Cardiac muscle cell (in vitro differentiated cells and primary cell): ENCODE results near the gene PARD3. TPM values are rescaled to one million over a fixed set of nuclear protein-coding genes. Genes with fewer than 3 reads are reported as not detected.

Experiments
- DNase-seq, 2 donors: peaks; one replicate each; pipeline versions ENCODE4 v3.0.0 to v3.0.0-alpha.2; 2010 to 2017; ENCODE audit warnings: low read depth in 1 of 2, low spot score in 1 of 2
- H3K27ac ChIP-seq: fragments of 200-600 bp; sonication (generic); 2 replicates; pipeline ENCODE4 v1.5.1; 2016
- H3K27me3 ChIP-seq: fragments of 200-600 bp; sonication (generic); 2 replicates; pipeline ENCODE4 v1.6.0; 2016; ENCODE audit warnings: control low read depth
- H3K36me3 ChIP-seq: fragments of 200-600 bp; sonication (generic); 2 replicates; pipeline ENCODE4 v1.5.1; 2016; ENCODE audit warnings: control low read depth
- H3K4me1 ChIP-seq: fragments of 200-600 bp; sonication (generic); 2 replicates; pipeline ENCODE4 v1.8.1; 2017; ENCODE audit warnings: low read depth, mild to moderate bottlenecking, mixed run types
- H3K4me3 ChIP-seq: fragments of 200-600 bp; sonication (generic); 2 replicates; pipeline ENCODE4 v1.5.1; 2016; ENCODE audit warnings: mild to moderate bottlenecking
- H3K9me3 ChIP-seq: fragments of 200-600 bp; sonication (generic); 2 replicates; pipeline ENCODE4 v1.5.1; 2017; ENCODE audit warnings: low read depth, mild to moderate bottlenecking, control low read depth
- polyA plus RNA-seq: library from polyadenylated mRNA; unstranded; fragments of >200 nt; fragmentation: Nextera tagmentation; extraction: Ambion mirVana; gene quantifications from 2 replicates; pipeline ENCODE4 v1.2.1, GENCODE V29; 2016
- total RNA-seq: library from RNA; depleted of rRNA; stranded (reverse); fragments of >200 nt; gene quantifications from 2 replicates; pipeline ENCODE4 v1.2.3, GENCODE V29; 2016
- TF ChIP-seq, protein P1 (sequence below): IDR thresholded peaks from 2 replicates; pipeline ENCODE4 v1.5.1; 2012; ENCODE audit warnings: low read depth, mild to moderate bottlenecking, low read length

Gene PARD3
- total and polyA plus RNA-seq, 2 experiments from 2014 or later: 36.5 to 64.8 TPM

DNA sequence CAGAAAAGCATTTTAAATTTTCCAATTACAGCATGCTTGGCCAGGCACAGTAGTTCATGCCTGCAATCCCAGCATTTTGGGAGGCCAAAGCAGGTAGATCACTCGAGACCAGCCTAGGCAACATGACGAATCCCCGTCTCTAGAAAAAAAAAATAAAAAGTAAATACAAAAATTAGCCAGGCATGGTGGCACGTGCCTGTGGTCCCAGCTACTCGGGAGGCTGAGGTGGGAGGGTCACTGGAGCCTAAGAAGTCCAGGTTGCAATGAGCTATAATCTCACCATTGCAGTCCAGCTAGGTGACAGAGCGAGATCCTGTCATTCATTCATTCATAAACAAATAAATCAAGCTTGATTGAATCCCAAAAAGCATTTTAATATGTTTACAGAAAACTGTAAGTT is 234.9 kb downstream of the PARD3 start:
- Histone ChIP-seq H3K27me3 (no peaks in the 10 kb centered on the region), H3K4me1 (peaks cover 20% of the 10 kb centered on the region), H3K9me3 (no peaks in the 10 kb centered on the region), H3K27ac (no peak overlapping the region), H3K36me3 (no peaks in the 10 kb centered on the region), H3K4me3 (no peak overlapping the region)
- TF ChIP-seq, protein P1, sequence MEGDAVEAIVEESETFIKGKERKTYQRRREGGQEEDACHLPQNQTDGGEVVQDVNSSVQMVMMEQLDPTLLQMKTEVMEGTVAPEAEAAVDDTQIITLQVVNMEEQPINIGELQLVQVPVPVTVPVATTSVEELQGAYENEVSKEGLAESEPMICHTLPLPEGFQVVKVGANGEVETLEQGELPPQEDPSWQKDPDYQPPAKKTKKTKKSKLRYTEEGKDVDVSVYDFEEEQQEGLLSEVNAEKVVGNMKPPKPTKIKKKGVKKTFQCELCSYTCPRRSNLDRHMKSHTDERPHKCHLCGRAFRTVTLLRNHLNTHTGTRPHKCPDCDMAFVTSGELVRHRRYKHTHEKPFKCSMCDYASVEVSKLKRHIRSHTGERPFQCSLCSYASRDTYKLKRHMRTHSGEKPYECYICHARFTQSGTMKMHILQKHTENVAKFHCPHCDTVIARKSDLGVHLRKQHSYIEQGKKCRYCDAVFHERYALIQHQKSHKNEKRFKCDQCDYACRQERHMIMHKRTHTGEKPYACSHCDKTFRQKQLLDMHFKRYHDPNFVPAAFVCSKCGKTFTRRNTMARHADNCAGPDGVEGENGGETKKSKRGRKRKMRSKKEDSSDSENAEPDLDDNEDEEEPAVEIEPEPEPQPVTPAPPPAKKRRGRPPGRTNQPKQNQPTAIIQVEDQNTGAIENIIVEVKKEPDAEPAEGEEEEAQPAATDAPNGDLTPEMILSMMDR: no peak
- DNase-seq: no peak

DNA sequence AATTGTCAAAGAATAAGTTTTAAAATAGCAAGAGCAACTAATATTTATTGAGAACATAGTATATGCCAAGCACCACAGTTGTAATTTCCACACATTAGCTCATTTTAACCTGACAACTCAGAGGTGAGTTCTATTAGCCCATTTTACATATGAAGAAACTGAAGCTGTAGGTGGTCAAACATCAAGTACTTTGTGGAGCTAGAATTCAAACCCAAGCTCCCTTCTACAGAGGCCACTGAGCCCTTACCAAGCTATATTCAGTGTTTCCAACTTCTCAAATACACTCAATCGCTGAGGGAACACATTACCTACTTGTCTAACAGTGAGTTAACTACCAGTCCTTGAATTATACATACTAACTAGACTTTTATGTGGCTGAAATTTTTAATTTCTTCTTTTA is 236.6 kb downstream of the PARD3 start:
- DNase-seq: no peak
- no peak overlapping the region for H3K27ac ChIP-seq
- TF ChIP-seq, protein P1: no peak
- H3K4me1 ChIP-seq: peaks cover 13% of the 10 kb centered on the region
- H3K36me3 ChIP-seq: no peaks in the 10 kb centered on the region
- H3K9me3 ChIP-seq: no peaks in the 10 kb centered on the region
- H3K4me3 ChIP-seq: no peak overlapping the region
- no peaks in the 10 kb centered on the region for H3K27me3 ChIP-seq

DNA sequence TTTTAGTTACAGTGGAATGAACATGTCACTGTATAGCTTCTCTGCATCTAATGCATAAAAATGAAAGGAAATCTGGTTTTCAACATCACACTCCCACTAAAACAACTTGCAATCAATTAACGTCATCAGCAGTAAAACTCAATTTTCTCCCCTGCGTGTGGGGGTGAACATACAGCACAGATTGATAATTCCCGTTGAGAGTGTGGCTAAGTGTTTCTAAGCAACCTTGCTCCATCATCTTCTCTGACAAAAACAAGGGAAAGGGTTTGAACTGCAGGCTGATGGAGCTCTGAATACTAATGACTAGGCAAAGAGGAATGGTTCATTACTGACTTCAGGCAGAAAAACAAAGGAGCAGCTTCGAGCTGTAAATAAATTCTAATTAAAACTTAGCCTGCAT is 238.3 kb downstream of the PARD3 start:
- no peaks in the 10 kb centered on the region for H3K9me3 ChIP-seq
- H3K36me3 ChIP-seq: no peaks in the 10 kb centered on the region
- no peak overlapping the region for H3K4me3 ChIP-seq
- H3K4me1 ChIP-seq: peaks cover 9% of the 10 kb centered on the region
- TF ChIP-seq, protein P1: no peak
- H3K27me3 ChIP-seq: no peaks in the 10 kb centered on the region
- peak in 1 of 2 donors; percentile 33 for DNase-seq
- H3K27ac ChIP-seq: no peak overlapping the region

DNA sequence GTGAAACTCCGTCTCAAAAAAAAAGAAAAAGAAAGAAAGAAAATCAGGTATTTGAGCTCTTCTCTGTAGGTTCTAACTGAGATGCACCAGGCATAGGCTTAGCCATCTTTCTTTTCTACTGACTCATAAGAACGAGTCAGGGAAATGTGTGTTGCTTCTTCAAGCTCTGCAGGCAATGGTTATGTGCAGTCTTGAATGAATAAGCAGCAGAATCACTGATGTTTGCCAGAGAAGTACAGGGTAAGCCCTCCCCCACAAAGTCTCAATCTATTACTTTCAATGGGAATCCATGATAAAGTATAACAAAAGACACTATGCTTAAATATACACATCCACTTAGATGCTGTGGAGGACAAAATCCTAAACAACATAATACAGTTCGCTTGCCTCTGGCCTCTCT is 239.2 kb downstream of the PARD3 start:
- no peaks in the 10 kb centered on the region for H3K9me3 ChIP-seq
- H3K4me1 ChIP-seq: peaks cover 9% of the 10 kb centered on the region
- no peaks in the 10 kb centered on the region for H3K36me3 ChIP-seq
- peak in 1 of 2 donors; percentile 17 for DNase-seq
- no peak overlapping the region for H3K27ac ChIP-seq
- TF ChIP-seq, protein P1: no peak
- no peaks in the 10 kb centered on the region for H3K27me3 ChIP-seq
- H3K4me3 ChIP-seq: no peak overlapping the region

DNA sequence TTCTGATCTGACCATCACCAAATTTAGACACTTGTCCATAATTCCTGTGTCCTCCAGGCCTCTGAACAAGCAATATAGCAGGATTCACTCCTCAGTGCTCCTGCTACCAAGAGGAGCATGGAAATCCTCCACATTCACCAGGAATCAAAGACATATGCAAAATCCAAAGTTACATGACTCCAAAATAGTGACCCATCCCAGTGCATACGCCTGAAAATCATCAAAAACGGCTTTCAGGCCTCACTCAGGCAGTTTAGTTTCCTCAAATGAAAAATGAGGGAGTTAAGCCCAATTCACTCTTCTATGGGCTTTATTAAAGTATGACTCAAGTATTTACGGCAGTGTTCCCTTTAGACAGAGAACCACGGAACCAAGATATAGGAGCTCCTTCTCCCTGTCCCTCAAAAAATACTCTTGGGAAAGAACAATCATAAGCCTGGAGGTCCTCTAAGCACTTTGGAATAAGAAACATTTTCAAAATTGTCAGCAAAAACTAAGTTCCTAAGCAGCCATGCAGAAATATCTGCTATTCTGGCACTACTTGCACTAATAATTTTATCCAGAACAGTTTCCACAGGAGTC is 240.7 kb downstream of the PARD3 start:
- TF ChIP-seq, protein P1: no peak
- no peaks in the 10 kb centered on the region for H3K36me3 ChIP-seq
- peaks cover 9% of the 10 kb centered on the region for H3K4me1 ChIP-seq
- no peak overlapping the region for H3K27ac ChIP-seq
- no peak for DNase-seq
- no peak overlapping the region for H3K4me3 ChIP-seq
- H3K27me3 ChIP-seq: no peaks in the 10 kb centered on the region
- no peaks in the 10 kb centered on the region for H3K9me3 ChIP-seq

DNA sequence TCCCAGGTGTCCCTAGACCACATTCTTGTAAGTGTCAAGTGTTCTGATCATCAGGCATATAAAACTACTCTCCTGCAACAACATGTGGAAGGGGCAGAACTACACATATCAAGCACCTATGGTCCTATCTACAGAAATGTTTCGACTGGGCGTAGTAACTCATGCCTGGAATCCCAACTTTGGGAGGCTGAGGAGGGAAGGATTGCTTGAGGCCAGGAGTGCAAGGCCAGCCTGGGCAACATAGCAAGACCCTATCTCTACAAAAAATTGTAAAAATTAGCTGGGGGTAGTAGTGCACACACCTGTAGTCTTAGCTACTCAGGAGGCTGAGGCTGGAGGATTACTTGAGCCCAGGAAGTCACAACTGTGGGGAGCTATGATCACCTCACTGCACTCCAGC is 244.2 kb downstream of the PARD3 start:
- Histone ChIP-seq H3K4me3 (no peak overlapping the region), H3K4me1 (no peaks in the 10 kb centered on the region), H3K27ac (no peak overlapping the region), H3K9me3 (no peaks in the 10 kb centered on the region), H3K36me3 (no peaks in the 10 kb centered on the region), H3K27me3 (no peaks in the 10 kb centered on the region)
- no peak for DNase-seq
- TF ChIP-seq, protein P1: no peak
